Measurements from ENCODE around the gene NUDT22.

Gene NUDT22

DNA sequence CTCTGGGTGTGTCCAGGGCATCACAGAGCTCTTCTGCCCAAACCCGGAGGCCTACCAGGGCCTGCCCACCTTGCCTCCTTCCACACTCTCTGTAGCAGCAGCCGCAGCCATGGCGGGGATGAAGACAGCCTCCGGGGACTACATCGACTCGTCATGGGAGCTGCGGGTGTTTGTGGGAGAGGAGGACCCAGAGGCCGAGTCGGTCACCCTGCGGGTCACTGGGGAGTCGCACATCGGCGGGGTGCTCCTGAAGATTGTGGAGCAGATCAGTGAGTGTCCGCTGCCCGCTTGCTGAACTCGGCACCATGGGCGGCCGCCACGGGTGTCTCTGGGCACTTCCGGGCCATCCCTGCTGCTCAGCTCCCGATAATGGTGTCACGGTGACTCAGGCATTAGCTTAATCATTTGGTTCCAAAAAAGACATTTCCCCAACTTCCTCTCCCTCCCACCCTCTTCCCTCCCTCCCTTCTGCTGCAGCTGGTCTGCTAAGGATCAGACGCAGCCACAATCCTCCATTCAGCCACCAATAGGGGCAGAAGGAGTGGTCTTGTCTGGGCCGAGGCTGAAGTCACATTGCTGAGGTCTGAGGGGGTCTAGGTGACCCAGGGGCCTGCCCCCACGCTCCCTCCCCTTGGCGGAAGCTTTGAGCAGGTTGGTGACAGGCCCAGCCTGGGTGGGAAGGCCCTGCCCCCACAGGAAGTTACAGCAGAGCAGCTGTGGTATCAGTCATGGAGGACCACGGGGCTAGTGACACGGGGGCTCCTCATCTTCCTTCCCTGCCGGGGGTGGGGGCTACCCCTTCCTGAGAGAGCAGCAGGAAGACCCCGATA is 18.6 kb upstream of the NUDT22 start:
- DNase-seq (ENCODE audit: low spot score): peak; percentile 93

- DNase-seq (ENCODE audit: low spot score): no peak
Observed at GRCh38 chr11:64208086-64208795, 17.8 kb upstream of the NUDT22 start.

GRCh38 chr11:64208796-64209562 is 17.1 kb upstream of the NUDT22 start:
- DNase-seq (ENCODE audit: low spot score): no peak

GRCh38 chr11:64209563-64209843 is 16.6 kb upstream of the NUDT22 start:
- no peak for DNase-seq (ENCODE audit: low spot score)

GRCh38 chr11:64210301-64211020 is 15.6 kb upstream of the NUDT22 start:
- DNase-seq (ENCODE audit: low spot score): no peak

DNA sequence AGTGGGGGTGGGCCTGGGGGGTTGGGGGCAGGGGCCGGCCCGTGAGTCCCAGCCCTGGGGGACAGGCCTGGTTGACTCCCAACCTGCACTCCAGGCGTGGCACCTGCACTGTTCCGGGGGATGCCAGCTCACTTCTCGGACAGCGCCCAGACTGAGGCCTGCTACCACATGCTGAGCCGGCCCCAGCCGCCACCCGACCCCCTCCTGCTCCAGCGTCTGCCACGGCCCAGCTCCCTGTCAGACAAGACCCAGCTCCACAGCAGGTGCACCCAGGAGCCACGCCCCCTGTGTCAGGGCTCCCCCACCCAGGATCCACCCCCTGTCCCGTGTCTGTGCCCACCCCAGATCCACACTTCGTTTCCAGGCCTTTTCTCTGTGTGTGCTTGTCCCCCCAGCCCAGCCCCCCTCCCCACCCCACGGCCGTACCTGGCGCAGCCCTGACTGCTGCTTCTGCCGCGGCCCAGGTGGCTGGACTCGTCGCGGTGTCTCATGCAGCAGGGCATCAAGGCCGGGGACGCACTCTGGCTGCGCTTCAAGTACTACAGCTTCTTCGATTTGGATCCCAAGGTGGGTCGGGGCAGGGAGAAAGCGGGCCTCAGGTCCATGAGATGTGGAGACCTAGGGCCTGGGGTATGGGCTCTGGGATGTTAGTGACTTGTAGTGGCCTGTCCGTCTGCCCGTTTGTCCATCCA is 14.7 kb upstream of the NUDT22 start:
- no peak for DNase-seq (ENCODE audit: low spot score)

DNA sequence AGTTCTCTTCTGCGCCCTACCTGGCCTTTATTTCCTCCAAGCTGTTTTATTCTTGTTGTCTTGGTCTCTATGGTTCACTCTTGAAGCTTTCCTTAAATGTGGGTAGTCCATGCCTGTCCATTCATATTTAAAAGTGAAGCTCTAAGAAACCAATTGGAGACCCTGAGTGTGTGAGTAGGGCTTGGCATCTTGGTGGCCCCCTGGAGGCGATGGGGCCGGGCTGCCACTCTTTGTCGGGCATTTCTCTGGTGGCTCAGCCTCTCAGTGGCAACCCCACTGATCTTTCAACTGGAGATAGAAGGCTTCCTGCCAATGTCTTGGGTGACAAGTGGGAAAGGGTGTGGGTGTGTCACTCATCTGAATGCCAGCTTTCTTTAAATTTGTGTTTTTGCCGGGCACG is 9.2 kb upstream of the NUDT22 start:
- no peak for DNase-seq (ENCODE audit: low spot score)

DNA sequence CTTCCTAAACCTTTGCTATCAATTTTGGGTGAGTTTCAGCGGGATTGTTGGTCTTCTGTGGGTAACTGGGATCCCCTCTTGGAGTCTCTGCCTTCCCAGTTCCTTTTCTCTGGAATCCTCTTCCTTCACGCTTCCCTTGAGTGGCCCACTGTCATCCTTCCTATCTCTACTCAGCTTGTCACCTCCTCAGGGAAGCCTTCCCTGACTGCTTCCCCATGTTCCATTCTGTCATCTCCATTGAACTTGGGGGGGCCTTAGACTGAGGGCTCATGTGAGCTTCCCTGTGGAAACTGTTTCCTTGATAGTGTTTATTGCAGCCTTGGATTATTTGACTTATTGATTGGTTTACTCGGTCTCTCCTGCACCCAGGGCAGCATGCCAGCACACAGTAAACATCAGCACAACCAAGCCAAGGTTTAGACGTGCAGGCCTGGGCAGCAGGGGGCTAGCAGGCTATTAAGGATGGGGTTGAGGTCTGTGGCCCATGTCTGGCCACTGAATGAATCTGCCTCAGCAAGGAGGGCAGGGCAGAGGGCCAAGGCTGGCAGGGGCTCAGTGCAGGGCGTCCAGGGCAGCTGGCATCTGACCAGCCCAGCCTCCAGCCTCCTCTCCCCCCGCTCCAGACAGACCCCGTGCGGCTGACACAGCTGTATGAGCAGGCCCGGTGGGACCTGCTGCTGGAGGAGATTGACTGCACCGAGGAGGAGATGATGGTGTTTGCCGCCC is 7.3 kb upstream of the NUDT22 start:
- DNase-seq (ENCODE audit: low spot score): no peak

DNA sequence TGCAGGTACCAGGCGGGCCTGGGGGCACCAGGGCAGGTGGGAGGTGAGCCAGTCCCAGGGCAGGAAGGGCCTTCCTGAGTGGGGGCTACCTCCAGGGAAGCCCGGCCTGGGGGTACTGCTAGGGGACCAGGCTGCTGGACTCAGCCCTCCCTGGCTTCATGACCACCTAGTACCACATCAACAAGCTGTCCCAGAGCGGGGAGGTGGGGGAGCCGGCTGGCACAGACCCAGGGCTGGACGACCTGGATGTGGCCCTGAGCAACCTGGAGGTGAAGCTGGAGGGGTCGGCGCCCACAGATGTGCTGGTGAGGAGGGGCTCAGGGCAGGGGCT is 6.8 kb upstream of the NUDT22 start:
- no peak for DNase-seq (ENCODE audit: low spot score)

- DNase-seq (ENCODE audit: low spot score): no peak
Observed at GRCh38 chr11:64219755-64220154, 6.3 kb upstream of the NUDT22 start.

- no peak for DNase-seq (ENCODE audit: low spot score)
Observed at GRCh38 chr11:64220271-64220670, 5.8 kb upstream of the NUDT22 start.

DNA sequence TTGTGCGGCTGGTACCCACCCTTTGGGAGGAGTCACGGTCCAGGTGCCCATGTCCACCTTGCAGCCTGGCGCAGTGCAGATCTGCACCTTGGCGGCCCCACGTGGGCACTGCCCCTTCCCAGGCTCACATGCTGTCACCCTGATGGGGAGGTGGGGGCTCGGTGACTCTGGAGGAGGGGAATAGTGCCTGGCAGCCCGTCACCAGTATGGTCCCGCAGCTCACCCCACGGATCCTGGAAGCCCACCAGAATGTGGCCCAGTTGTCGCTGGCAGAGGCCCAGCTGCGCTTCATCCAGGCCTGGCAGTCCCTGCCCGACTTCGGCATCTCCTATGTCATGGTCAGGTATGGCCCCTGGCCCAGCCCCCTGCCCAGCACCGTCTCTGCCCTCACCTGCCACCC is 5.3 kb upstream of the NUDT22 start:
- no peak for DNase-seq (ENCODE audit: low spot score)

GRCh38 chr11:64222651-64223000 is 3.4 kb upstream of the NUDT22 start:
- no peak for DNase-seq (ENCODE audit: low spot score)

DNA sequence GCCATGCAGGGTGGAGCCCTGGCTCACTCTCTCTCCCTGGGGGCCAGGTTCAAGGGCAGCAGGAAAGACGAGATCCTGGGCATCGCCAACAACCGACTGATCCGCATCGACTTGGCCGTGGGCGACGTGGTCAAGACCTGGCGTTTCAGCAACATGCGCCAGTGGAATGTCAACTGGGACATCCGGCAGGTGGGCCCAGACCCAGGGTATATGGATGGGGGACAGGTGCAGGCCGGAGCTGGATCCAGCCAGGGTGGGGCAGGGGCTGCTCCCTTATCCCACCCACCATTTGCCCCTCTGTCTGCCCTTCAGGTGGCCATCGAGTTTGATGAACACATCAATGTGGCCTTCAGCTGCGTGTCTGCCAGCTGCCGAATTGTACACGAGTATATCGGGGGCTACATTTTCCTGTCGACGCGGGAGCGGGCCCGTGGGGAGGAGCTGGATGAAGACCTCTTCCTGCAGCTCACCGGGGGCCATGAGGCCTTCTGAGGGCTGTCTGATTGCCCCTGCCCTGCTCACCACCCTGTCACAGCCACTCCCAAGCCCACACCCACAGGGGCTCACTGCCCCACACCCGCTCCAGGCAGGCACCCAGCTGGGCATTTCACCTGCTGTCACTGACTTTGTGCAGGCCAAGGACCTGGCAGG is 2.9 kb upstream of the NUDT22 start:
- no peak for DNase-seq (ENCODE audit: low spot score)

DNA sequence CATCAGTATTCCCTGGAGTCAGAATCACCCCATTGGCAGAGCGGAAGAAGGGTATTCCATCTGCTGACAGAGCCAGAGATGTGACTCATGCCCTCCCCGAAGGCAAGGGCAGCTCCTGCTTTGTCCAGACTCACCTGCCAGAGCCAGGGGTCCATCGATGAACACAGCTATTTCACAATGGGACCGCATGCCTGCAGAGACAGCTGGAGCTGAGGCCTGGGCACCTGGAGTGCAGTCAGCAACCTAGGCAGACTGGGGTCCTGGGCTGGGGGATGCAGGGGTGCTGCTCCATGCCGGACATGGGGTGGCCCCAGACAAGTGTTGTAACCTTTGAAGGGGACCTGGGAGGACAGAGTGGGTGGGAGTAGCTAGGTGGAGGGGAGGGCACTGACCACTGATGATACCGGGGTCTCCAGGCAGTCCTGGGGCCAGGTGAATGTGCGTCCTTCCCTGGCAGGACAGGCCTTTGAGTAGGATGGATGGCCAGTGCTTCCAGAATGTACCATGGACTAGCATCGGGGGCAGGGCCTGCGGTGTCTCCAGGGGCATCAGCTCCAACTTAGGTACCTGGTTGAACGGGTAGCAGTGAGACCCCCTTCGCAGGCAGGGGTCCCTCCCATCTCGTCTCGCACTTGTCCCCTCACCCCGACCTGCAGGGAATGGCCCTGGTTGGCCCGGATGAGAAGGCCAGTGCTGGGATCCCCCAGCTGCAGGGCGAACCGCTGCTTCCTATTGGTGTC is 1.8 kb upstream of the NUDT22 start:
- DNase-seq (ENCODE audit: low spot score): no peak

- no peak for DNase-seq (ENCODE audit: low spot score)
Observed at GRCh38 chr11:64224891-64225607, 1.0 kb upstream of the NUDT22 start.

- peak; percentile 43 for DNase-seq (ENCODE audit: low spot score)
Observed at GRCh38 chr11:64226507-64227051, 505 bp downstream of the NUDT22 start.

- no peak for DNase-seq (ENCODE audit: low spot score)
Observed at GRCh38 chr11:64227405-64227956, 1.4 kb downstream of the NUDT22 start.

Measured in hepatic stellate cell (primary cell).